Measurements from ENCODE around the gene IQSEC1.
"Not testable (repeated sequence)": the region's sequence is repeated elsewhere in the genome, so short reads cannot be mapped to it uniquely, and the experiment has no call there.

IQSEC1 gene

DNA sequence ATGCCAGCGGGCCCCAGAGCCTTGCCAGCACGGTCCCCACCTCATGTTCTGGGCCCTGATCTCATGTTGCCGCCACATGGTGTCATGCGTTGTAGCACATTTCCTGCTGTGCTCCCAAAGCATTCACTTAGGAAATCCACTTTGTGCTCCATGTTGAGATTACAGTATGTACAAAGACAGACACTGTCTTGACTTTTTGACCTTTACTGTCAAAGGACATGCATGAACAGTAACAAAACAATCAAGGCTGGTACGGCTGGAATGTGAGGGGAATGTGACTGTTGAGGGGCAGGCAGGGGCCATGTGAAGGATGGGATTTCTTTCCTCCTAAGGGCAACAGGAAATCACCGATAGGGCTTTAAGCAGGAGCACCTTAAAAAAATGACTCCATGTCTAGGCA, 178.6 kb downstream of the IQSEC1 start:
- no peak for DNase-seq (ENCODE audit: low read depth in 2 of 2)

DNA sequence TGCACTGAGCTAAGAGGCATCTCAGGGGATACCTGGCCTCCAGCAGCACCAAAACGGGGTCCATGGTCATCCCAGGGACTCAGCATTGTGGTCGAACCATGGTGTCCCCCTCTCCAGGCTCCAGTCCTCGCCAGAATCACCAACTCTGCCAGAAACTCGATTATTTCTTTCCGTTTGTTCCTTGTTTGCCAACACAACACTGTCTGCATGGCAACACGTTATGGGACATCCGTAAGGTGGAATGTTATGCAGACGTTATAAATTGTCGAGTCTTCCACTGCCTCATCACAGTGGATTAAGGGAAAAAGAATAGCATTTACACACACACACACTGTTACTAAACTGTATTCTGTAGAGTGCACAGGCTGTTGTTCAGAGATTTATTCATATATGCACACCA, 179.4 kb downstream of the IQSEC1 start:
- no peak for DNase-seq (ENCODE audit: low read depth in 2 of 2)

GRCh38 chr3:12893247-12893646, 180.0 kb downstream of the IQSEC1 start:
- no peak for DNase-seq (ENCODE audit: low read depth in 2 of 2)

DNA sequence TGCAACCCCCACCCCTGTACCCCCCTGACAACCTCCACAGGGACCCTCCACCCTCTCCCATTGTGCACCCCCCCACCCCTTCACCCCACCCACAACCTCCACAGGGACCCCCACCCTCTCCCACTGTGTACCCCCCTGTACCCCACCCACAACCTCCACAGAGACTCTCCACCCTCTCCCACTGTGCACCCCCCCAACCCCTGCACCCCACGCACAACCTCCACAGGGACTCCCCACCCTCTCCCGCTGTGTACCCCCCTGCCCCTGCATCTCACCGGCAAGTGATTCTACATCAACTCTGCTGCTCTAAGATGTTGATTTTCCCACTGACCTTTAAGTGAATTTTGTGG, 180.4 kb downstream of the IQSEC1 start:
- no peak for DNase-seq (ENCODE audit: low read depth in 2 of 2)

- DNase-seq (ENCODE audit: low read depth in 2 of 2) = peak; percentile 20 to 29
Observed at GRCh38 chr3:12891985-12892839, 181.0 kb downstream of the IQSEC1 start.

- DNase-seq (ENCODE audit: low read depth in 2 of 2) = no peak
Observed at GRCh38 chr3:12891391-12891984, 181.7 kb downstream of the IQSEC1 start.

DNA sequence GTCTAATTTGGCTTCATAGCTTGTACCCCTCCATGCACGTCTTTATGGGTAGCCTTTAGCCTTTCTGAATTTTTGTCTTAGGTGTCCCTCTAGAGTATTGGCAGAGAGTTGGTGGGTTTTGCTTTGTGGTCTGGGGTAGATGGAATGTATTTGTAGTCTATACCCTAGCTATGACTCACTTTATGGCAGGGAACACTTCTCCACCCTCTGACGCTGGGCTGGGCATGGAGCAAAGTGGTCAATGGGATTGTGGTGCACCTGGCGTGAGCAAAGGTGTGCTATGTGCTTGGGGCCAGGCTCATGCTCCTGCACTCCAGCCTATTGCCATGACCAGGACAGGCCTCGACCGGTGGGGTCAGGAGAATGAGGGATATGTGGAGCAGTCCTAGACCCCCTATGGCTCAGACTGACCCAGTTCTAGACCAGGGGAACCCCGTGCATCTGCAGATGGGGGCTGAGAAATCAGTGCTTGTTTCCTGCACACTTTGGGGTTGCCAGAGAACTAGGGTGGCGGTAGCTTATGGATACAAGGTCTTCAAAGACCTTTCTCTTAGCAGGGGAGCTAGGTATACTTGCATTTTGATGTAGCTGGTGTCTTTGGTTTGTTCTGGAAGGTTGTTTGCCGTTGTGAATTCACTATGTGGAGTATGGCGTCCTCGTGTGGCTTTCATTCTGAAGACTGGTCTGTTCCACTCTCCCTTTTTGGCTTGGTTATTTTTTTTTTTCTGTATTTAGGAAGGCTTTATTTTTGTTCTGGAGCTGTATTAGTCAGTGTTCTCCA, 182.4 kb downstream of the IQSEC1 start:
- no peak for DNase-seq (ENCODE audit: low read depth in 2 of 2)

DNA sequence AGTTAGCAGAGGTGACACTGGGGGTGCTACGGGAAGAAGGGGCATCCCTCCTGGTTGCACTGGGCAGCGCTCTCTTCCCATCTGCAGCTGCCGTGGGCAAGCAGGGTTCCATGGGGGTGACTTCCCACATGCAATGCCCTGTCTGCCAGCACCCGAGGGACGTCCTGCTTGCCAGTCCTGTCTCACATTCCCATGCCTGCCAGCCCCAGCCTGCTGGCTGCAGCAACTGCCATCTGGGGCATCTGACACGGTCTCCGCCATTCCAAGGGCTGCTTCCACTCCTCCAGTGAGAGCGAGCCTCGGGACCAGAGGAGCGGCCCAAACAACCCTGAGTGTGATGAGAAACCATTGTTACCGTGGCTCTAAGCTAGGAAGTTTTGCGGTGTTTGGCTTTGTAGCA, 186.5 kb downstream of the IQSEC1 start:
- no peak for DNase-seq (ENCODE audit: low read depth in 2 of 2)

DNA sequence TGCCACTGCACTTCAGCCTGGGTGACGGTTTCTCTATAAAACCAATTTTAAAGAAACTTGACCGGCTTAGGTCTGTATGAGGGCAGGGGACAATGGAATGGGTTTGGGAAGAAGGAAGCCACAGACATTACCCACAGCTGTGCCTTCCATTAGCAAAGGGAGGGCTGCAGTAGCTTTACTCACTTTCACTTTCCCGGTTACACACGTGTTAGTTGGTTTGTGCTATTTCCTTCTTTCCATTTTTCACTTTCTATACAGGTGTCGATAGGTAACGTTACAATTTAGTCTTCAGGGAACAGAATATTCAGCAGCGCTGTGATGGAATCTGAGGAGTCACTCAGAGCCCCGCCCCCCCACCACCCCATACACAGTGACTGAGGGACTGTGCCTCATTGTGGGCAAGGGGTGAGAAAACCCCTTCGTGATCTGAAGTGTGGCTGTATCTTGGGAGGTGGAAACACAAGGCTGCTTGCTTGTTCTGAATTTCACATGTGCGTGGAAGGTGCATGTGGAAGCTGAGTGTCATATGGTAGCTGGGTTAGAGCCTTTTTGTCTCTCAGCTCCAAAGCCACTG, 187.0 kb downstream of the IQSEC1 start:
- no peak for DNase-seq (ENCODE audit: low read depth in 2 of 2)

- DNase-seq (ENCODE audit: low read depth in 2 of 2) = no peak
Observed at GRCh38 chr3:12885583-12885930, 187.7 kb downstream of the IQSEC1 start.

DNA sequence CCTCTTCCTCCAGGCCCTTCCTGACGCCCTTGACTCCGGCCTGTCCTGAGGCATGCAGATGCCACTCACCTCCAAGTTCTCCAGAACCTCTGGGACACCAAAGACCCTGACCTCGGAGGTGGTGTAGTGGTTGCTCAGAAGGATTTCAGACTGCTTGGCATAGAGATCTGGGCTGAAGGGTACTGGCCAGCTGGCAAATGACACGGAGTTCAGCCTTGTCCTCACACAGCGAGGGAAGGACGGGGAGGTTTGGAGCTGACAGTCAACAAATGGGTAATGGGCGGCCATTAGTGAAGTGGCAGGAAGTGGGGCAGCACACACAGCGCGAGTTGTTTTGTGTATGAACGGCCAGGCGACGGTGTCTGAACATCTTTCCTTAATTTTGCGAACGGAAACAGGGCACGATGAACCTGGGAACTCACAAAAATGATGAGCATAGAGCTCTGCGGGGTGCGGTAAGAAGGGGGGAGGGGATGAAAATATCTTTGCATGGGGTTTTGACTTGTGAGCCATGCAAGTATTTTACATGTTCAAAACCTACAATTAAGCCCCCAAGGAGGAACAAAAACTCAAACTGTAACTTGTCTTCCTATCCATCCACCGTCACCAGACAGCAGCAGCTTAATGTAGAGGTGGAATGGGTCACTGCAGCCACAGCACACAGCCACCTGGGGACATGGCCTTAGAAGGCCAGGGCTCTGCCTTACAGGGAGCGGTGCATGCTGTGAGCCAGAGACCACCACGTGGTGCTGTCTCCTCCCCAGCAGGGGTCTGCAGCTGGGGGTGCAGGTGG, 188.2 kb downstream of the IQSEC1 start:
- no peak for DNase-seq (ENCODE audit: low read depth in 2 of 2)

DNA sequence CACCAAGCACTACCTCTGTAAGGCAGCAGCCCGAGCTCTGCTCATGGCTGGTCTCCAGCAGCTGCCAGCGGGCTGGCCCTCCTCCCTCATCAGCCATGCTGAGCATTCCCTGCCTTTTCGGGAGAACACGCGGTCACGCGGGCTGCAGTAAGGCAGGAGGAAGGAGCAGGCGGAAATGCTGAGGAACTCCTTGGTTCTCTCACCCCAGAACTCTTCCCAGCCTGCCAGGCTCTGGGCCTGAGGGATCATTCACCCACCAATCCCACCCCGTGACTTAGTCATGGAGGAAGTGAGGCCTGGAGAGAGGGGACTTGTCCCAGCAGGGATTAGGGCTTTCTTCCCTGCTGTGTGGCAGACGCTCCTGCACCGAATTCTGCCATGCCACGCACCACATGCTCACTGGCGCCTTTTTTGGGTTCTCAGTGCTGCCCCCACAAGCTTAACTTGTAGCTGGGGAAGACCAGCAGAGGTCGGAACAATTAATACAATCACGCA, 189.0 kb downstream of the IQSEC1 start:
- DNase-seq (ENCODE audit: low read depth in 2 of 2) = no peak

DNA sequence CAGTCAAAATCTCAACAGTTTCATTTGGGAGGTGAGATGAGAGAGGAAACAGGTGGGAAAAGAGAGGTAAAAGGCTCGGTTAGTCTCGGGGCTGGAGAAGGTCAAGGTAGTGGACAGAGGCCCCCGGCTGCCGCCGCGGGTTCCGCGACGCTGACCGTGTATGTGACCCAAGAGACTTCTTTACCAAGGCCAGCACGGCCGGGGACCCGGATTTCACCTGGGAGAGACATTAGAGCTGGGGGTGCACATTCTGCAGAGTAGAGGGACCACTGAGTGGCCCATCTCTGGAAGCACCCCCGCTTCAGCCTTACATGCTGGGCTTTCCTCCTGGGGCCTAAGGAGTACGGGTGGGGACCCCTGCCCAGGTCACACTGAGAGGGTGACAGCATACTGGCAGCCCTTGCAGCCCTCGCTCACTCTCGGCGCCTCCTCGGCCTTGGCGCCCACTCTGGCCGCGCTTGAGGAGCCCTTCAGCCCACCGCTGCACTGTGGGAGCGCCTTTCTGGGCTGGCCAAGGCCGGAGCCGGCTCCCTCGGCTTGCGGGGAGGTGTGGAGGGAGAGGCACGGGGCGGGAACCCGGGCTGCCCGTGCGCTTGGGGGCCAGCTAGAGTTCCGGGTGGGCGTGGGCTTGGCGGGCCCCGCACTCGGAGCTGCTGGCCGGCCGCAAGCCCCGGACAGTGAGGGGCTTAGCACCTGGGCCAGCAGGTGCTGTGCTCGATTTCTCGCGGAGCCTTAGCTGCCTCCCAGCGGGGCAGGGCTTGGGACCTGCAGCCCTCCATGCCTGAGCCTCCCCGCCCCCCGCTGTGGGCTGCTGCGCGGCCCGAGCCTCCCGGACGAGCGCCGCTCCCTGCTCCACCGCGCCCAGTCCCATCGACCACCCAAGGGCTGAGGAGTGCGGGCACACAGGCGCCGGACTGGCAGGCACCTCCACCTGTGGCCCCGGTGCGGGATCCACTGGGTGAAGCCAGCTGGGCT, 190.6 kb downstream of the IQSEC1 start:
- no peak for DNase-seq (ENCODE audit: low read depth in 2 of 2)

DNA sequence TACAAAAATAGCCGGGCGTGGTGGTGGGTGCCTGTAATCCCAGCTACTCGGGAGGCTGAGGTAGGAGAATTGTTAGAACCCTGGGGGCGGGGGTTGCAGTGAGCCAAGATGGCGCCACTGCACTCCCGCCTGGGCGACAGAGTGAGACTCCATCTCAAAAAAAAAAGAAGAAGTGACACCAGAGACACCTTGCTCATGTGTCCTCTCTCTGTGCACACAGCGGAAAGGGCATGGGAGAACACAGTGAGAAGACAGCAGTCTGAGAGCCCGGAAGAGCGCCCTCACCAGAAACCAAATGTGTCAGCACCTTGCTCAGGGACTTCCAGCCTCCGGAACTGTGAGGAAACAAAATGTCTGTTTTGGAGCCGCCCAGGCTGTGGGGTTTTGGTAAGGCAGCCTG, 191.4 kb downstream of the IQSEC1 start:
- not testable (repeated sequence) for DNase-seq (ENCODE audit: low read depth in 2 of 2)

DNA sequence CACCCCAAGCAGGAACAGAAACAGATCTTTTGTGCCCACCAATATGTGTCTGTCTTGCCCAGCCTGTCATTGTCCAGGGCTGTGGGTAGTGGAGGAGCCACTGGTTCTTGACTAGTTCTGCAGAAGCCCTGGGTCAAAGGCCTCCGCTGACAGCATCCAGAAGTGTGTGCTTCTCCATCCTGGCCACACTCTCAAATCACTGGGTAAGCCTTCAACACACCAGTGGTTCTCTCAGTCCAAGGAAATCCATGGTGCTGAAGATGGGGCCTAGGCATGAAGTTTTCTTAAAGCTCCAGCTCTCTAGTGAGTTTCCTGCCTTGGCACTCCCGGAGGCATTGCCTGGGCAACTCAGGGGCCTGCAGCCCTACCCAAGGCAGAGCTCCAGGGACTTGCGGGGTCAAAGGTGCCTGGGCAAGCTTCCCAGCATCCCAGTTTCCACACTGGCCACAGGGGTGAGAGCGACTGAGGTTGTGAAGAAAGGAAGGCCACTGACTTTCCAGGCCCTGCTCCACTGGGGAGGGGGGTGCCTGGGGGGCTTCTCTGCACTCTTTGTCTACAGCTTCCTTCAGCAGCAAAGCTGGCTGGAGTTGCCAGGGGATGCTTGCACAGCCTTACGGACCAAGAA, 193.9 kb downstream of the IQSEC1 start:
- DNase-seq (ENCODE audit: low read depth in 2 of 2) = no peak

DNA sequence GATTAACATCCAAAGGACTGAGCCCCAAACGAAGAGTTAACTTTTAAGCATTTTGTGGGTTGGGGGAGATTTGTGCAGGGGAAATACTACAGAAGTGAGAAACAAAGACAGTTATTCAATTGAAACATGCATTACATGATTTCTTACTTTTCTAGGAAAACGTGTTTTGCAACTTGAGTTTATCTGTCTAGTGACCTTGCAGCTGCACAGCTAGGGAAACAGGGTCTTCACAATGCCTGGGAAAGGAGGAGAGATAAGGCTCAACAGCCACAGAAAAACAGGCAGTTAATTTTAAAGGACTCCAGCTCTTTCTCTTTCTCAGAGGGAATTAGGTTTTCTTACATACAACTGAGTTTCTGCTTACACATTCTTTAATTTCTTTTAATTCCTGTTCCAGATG, 194.5 kb downstream of the IQSEC1 start:
- DNase-seq (ENCODE audit: low read depth in 2 of 2) = not testable (repeated sequence)

GRCh38 chr3:12878141-12878574, 195.1 kb downstream of the IQSEC1 start:
- DNase-seq (ENCODE audit: low read depth in 2 of 2) = no peak

DNA sequence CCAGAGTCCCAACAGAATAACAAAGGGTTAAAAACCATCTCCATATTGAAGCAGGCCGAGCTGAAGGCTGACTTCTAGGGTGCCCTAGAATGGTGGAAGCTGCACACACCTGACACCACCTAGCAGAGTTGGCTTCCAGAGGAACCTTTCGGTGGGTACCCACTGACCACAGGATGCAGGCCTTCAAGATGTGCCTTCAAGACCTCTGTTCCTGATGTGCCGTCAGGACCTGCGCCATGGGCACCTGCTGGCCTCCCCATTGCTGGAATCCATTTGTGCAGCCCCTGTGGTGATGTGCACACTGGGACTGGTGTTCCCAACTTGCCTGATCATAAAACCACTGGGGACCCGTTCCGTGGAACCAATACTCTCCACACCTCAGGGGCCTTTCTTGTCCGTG, 196.2 kb downstream of the IQSEC1 start:
- DNase-seq (ENCODE audit: low read depth in 2 of 2) = no peak

Measured in fibroblast of skin of left quadriceps (primary cell).